Measurements from ENCODE around the gene FAT3.

FAT3 gene

DNA sequence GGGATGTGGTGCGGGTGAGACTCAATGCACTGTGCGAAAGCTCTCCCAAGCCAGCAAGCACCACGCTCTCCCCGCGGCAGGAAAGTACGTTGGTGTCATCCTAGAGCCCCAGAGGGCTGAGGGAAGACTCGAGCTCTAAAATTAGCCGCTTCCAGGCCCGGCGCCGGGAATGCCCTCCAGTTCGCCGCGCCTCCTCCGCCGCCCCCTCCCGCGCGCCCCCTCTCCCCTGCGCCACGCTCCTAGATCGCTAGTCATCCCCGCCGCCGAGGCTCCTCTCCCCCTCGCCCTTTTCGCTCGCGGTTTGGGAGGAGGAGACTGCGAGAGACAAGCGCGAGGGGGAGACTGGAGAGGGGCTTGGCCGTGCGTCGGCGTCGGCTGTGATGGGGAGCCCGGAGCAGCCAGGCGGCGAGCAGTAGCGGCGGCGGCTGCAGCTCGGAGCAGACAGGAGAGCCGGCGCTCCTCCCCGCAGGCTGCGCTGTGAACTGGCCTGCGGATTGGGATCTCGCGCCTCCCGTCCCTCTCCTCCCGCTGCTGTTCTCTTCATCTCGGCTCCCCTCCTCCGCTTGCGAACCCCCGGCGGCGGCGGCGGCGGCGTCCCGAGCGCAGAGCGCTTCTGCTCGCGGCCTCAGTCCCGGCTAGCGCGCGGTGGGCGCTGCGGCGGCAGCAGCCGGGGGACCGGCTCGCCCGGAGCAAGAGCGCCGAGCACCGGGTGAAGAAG, at the start of gene FAT3:
Gene FAT3, plus strand, starts transcription at position 412 of the 718 bp plus-strand sequence. CDS start 127,295 bp downstream, outside the sequence.
- no peak for FAIRE-seq

DNA sequence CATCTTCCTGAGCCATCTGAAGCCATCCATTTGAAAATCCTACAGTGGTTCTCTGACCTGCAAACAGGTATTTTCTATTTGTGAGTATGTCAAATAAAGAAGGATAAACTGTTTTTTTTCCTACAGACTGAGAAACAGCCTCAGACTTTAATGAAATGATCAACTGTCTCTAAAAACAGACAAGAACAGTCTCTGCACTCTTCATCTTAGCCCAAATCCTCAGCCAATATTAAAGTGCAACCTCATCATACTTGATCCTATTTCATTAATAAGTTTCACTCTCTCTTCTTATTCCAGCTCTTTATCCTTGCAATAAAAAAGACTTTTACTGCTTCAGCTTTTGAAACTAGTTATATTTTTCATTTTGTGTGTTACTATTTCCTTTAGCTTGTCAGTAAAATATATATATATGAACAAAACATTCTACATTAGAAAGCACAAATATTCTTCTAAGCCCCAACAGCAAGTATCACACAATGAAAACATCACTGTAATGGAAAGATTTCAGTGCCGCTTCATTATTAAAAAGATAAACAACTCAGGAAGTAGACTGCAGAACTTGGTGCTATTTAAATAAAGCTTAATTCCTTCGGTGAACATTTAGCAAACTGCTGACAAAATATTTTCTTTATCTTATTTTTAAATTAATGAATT, 45.5 kb upstream of the FAT3 start:
- no peak for FAIRE-seq

DNA sequence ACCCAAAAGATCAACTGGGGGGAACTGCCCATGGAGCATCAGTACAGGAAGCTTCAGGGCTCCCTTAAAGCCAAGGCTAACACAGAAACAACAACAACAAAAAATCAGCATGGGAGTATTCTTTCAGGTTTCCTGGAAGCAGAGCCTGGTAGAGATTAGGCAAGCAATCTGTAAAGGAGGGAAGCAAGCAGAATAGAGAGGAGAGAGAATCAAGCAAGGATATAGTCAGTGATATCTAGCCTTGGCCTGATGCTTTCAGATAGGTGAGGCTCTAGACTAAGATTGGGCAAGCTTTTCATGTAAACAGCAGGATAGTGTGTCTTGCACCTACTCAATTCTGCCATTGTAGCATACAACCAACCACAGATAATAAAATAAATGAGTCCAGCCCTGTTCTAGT, 44.4 kb upstream of the FAT3 start:
- no peak for FAIRE-seq

DNA sequence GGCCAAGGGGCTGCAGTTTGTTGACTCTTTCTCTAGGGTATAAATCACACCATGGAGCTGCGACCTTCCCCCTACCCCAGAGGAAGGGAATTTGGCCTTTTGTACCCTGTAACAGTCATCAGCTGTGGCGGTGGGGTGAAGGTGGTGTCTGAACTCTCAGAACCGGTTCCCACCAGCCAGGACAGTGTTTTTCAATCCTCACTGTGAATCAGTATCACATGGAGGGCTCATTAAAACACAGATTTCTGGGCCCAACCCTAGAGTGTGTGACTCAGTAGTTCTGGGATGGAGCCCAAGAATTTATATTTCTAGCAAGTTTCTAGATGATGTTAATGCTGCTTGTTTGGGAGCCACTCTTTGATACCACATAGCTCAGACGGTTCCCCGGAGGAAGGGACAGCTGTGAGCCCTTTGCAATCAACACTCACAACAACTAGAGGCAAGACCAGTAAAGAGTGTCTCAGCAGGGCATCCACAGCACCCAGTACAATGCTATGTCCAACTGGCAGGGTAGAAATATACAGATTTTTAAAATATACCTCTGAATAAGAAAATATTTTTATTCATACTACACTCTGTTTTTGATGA, 43.9 kb upstream of the FAT3 start:
- no peak for FAIRE-seq

DNA sequence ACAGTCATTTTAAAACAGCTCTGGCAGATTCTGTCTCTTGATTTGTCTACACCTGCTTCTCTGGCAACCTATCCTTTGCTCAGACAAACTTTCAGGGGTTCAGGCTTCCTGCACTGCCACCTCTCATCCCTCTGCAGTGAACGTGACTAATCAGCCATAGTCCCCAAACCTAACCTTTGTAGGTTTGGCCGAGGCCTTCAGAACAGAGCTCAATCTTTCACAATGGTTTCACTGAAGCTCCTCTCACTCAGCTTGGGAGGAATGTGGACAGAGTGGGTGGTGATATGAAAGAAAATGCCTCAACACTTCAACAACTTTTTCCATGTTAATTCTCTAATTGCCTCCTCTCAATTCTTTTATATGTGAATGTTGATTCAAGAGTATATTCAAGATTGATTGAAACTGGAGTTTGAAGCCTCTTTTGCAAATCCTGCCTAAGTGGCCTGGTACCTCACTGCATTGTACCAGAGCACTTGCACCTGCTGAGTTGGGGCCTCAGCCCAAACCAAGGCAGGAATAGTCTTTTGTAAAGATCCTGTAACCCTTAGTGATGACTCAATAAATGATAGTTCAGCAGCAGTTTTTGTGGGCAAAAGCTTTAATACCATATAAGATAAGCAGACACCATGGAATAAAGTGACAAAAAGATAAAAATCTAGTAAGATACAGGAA, 33.9 kb upstream of the FAT3 start:
- FAIRE-seq, result no peak

DNA sequence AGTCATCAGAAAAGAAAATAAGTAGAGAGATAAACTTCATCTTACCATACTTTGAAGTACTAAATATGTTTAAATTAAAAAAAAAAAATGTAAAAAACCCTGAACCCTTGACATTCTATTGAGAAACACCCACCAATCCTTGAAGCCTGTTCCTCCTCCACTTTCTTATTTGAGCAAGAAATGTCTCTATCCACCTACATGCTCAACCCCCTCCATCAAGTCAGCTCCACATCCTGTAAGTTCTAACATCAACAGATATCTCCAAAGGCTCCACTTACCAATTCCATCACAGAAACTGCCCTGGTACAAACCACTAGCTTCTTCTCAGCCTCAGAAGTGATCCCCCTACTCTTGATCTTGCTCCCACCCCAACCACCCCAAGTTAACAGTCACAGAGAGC, 32.5 kb upstream of the FAT3 start:
- no peak for FAIRE-seq

DNA sequence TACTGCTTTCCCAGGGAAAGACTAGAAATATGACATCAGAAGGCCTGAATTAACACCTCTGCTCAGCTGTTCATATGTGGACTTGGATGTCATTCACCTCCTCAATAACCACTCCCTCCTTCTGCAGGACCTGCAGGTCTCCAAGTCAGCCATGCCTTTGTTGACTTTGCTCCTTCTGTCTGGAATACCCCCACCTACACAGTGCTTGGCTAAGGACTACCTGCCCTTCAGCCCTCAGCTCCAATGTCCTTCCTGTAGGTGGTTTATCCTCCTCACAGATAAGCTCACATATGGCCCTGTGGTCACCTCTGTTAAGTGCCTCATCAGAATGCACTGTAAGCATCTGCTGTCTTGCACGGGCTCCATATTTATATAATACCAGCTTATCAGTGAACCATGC, 26.4 kb upstream of the FAT3 start:
- no peak for FAIRE-seq

DNA sequence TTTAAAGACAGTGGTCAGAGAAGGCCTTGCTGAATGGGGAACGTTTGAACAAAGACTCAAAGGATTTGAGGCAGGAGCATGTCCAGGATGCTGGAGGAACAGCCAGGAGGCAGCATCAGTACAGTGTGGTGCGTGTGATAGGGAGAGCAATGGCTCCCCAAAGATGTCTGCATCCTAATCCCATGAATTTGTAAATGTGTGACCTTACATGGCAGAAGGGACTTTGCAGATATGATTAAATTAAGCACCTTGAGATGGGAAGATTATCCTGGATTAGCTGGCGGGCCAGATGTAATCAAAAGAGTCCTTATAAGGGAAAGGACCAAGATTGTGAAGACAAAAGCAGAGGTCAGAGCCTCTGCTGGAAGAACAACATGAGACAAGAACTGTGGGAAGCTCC, 24.6 kb upstream of the FAT3 start:
- FAIRE-seq, result no peak

DNA sequence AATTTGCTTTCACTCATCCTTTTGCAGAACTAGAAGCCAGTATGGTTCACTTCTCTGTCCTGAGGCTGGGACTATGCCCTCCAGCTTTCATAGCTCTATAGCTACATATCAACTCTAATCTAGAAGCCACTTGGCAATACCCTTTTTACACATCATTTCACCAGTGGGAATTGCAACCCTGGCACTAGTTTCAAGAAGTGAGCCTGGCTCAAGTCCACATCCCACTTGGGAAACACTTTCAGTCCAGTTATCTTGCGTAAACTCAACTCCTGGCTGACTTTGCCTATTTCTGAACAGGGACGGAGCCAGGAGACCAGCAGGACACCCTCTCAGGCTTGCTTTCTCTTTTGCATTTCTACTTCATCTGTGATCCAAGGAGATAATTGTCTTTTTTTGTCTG, 19.9 kb upstream of the FAT3 start:
- FAIRE-seq, result no peak

DNA sequence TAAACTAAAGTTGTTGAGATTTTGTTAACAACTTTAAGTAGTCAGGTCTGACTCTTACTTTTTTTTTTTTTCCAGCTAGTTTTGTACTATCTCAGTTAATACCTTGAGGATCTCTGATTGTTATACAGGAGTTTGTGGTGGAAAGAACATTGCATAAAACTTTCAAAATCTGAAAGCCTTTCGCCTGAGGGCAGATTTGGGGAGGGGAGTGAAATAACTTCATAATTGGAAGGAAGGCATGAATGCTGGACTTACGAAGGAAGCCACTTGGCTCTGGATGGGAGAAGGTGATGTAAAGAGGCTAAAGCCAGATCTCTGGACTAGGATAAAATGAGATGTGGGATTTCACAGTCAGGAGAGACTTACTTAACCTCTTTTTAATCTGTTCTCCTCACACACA, 18.2 kb upstream of the FAT3 start:
- FAIRE-seq, result no peak

DNA sequence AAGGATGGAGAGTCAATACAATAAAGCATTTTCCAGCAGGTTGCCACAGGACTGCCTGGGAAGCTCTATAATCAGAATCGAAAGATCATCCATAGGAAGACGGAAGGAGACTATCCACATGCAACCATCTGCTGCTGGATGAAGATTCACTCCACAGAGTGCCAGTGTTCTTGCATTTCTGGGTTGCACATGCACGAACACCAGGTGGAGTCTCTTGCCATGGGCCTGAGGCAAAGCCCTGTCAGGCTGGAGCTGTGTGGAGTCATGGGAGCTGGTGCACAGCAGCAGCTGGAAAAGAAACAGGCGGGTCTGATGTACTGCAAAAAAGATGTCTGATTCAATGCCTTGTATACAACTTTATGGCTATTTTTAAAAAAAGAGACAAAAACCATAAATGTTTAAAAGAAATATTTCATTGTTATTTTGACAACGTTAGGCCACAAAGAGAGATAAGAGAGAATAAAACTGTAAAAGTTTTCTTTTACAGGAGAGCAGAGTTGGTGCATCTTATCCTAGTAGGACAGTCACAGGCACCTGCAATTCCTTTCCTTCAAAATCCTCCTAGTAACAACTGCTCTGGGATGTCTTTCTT, 12.9 kb upstream of the FAT3 start:
- no peak for FAIRE-seq

DNA sequence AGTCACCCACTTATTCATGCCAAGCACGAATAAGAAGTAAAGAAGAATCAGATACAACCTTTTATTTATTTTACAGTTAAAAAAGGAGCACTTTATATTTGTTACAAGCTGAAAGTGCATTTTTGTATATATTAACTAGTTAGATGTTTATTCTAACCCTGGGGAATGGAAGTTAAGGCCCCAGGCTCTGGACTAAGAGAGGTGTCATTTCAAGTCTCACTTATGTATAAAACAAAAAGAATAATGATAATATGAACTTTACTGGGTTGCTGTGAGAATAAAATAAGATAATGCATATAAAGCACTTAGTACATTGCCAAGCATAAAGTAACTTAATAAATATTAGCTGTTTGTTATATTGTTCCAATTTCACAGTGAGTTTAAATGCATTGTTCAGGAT, 12.1 kb upstream of the FAT3 start:
- FAIRE-seq, result no peak

DNA sequence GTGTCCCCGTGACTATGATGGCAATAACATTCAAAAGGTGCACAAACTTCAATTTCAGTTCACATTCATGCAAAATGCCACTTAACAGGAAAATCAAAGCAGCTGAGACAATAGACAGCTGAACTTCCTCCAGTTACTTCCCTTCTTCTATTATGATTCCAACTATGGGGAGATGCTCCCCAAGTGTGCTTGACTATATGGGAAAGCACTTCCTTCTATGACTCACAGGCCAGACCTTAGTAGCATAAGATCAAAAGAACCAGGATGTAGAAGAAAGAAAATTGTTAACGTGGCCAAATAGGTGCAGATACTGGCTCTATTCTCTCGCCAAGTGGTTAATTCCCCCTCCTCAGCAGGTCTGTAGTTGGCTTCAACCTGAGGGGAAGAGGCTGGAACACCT, 7.8 kb upstream of the FAT3 start:
- no peak for FAIRE-seq

DNA sequence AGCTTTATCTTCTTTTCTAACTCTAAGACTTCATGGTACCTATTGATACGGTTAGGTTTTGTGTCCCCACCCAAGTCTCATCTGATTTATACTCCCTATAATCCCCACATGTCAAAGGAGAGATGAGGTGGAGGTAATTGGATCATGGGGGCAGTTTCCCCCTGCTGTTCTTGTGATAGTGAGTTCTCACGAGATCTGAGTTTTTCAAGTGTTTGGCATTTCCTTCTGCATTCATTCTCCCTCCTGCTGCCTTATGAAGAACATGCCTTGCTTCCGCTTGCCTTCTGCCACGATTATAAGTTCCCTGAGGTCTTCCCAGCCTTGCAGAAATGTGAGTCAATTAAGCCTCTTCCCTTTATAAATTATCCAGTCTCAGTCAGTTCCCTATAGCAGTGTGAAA, 5.1 kb upstream of the FAT3 start:
- no peak for FAIRE-seq

DNA sequence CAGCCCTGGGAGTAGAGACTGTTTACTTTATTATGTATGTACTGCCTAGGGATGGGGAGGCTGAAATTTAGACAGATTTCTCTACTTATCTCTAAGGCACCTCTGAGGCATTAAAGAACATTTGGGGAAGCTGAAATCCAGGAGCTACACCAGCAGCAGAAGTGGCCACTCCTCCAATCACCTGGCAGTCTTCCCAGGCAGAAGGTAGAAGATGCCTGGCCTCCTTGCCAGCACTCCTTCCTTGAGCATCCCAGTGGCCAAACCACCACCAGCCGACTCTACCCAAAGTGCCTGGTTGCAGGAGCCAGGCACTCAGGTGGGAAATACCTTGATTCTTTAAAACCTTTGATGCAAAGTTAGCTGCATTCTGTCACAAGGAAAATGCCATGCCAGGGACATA, 1.9 kb upstream of the FAT3 start:
- no peak for FAIRE-seq

DNA sequence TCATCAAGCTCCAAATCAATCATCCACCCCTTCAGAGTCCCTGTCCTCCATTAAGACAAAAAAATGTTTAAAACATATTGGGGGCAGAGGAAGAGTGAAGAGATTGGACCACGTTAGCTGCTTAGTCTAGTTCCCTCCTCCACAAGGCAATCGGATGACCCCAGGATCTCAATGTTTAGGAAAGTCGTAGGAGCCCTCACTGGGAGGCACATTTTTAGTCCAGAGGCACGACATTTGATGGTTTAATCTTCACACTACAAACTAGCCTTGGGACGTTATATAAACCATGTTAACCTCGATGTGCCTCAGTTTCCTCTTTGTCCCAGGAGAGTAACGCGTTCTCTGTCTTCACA, 588 bp upstream of the FAT3 start:
- FAIRE-seq, result no peak

DNA sequence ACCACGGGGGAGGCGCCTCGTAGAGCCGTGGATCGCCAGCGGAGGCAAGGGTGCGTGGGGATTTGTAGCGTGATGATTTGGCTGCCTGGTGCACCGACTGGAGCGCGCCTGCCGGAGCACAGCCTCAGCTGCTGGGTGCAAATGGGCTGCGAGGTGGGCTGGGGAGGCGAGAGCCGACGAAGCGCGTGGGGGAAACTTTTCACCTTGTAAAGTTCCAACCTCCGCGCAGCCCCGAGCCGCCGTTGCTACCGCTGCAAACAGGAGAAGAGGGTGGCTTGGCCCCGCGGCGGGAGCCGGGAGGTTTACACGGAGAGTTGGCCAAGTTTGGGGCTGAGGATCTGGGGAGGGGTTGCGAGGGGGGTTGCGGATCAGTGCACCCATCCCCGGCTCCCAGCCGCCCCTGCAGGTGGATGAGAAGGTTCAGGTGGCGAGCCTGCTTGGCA, 528 bp downstream of the FAT3 start:
- no peak for FAIRE-seq

DNA sequence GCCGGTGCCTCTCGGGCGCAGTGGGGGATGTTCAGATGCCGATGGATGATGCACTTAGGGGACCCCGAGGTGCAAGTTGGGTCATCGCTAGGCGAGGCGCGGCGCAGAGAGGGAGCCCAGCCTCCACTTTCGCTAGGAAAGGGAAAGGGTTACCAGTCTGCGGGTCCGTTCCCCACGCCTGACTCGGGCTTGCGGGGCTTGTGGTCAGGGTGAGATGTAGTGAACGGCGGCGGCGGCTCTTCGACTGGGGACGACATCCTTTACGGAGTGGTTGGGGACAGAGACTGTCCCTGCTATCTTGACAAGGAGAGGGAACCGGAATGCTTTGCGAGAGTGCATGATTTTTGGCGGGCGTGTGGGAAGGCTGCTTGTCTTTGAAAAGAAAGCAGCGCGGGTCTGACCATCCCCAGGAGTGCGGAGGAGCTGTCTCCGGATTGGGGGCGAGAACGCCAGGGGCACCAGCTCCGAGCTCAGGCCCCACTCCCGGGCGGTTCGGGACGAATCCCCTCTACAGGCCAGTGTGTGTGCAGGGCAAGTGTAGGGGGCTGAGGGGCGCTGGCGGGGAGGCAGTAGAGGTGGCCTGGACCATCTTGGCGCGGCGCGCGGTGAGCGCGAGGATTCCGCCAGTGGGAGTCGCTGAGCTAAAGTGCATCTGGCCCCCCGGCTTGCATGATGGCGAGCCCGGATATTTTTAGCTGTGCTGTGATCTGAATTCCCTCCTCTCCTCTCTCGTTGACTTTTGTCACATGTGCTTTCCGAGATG, 1.1 kb downstream of the FAT3 start:
- FAIRE-seq, result no peak

DNA sequence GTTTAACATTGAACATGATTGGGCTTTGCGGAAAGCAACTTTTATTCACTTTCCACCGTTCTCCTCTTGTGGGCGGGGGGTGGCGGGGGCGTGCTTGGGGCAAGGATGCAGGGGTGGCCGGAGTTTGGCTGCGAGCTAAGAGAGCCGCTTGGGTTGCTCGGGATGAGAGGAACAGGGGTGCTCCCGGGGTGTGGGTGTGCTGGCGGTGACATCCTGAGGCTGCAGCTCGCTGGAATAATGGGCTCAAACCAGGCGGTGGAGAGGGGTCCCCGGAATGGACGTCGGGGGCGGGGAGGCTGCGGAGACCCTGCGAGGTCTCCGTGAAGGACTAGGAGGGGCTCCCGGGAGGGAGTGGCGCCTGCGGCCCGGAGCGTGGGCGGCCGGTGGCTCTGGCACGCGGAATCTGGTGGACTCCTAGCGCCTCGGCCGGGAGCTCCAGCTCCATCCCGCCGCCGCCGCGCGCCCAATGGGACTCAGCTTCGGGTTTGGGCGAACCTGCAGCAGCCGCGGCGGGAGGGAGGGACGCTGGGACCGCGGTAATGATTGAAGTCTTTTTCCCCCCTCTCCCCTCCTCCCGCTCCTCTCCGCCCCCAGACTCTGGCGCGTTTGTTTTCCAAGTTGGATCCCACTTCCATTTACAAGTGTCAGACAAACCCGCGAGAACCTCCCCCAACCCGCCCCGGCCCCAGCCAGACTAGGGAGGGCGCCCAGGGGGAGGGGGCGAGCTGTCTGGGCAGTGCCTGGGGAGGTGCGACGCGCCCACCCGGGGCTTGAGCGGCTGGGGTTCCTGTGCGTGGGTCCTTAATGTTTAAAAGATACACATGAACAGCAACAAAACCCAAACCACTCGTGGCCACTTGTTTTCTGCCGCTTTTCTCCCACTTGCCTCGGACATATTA, 2.0 kb downstream of the FAT3 start:
- FAIRE-seq, result no peak

DNA sequence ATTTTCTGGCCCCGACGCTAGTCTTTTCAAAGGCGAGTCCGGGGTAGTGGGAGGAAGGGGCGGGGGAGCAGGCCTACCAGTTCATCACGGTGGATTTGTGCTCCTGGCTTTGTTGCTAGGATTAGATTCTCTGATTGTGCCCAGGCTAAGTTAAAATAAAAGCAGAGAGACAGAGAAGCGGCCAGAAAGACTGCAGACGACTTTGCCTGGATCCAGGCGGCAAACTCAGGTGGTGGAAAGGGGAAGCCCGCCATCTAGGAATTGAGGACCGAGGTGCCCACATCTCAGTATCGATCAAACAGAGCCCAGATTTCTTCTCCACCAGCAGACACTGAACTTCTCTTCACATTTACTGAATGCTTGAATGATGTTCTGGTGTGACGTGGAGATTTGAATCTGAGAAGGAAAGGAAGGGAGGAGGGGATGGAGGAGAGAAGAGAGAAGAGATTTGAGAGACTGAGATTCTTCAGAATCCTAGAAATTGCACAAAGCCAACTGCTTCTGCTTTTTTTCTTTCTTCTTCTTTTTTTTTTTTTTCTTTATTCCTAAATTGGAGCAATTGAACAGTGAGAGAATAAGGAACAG, 2.7 kb downstream of the FAT3 start:
- FAIRE-seq, result no peak

All from G401.6 (cell line).